GM19035 (cell line): ENCODE results near the gene MAN2A1.
"Not testable (repeated sequence)": the region's sequence is repeated elsewhere in the genome, so short reads cannot be mapped to it uniquely, and the experiment has no call there.

ENCODE experiments used
- ATAC-seq: cut with Tn5 transposase; IDR thresholded peaks from one replicate; pipeline ENCODE4 v1.9.1; 2021; ENCODE audit not compliant: unreplicated experiment

The MAN2A1 gene

GRCh38 chr5:109857405-109858031, 167.8 kb downstream of the MAN2A1 start:
- no peak for ATAC-seq

- ATAC-seq: no peak
Measured at GRCh38 chr5:109859537-109859936, 169.8 kb downstream of the MAN2A1 start.

DNA sequence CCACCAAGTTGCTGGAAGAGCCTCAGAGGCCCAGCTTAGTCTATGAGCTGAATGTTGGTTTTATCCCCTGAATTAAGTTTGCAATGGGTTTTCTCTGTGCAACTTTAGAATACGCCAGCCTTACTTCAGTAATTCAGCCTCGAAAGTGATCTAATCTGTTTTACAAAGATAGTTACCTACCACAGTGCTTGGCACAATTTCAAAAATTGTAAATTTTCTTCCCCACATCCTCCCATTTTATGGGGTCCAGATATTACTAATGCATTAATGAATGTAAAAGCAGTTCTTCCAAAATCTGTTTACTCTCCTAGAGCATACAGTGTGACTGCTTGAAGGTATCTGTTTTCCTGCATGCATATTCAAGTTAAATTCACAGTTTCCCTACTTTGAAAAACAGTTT, 172.6 kb downstream of the MAN2A1 start:
- ATAC-seq: no peak

GRCh38 chr5:109863752-109864151, 174.0 kb downstream of the MAN2A1 start:
- peak; percentile 63 for ATAC-seq

DNA sequence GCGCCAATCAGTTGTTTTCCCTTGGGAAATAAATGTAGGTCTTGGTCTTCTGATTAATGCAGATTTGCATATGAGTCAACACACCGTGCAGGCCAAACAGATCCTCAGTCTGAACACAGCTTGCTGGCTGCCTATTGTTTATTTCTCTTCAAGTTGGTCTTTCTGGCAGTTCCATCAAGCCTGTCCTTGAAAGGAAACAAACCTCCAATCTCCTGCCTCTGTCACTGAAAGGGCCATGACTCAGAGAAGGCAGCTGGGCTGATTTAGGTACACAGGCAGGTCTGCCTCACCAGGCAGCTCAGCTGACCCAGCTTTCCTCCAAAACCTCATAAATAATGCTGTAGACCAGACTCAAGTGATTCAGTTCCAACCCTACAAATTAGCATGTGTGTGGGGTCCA, 175.9 kb downstream of the MAN2A1 start:
- no peak for ATAC-seq

DNA sequence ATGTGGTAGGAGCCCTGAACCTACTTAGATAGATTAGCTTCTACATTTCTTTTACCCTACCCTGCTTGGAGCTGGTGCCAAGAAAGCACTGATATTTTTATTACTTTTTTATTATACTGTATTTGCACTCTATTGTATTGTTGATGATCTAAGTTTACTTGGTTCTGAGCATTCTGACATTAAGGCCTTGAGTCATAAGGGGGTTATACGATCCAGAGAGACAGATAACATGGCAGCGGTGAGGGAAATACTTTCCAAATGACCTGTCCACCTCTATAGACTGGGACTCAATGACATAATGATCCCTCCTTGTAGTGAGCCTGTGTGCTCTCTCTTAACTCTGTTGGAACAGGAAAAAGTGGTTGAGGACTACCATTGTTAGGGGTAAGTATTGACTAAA, 176.3 kb downstream of the MAN2A1 start:
- no peak for ATAC-seq

DNA sequence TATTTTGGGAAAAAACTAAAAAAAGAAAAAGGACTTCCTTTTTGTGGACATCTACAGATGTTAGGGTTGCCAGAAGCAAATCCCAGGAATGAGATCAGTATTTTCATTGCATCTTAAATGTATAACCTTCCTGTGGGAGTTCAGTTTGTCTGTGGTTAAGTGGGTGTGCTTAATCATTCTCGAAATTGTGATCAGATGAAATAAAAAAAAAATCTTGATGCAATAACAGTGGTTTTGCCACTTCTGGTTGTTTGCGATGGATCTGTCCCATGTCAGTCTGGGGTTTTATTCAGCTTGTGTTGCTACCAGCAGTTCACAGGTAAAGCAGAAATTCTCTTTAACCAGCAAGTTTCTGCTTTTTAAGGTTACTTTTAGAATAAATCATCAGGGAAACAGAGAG, 179.0 kb downstream of the MAN2A1 start:
- no peak for ATAC-seq

- ATAC-seq: no peak
Measured at GRCh38 chr5:109873687-109874086, 184.0 kb downstream of the MAN2A1 start.

- ATAC-seq: no peak
Measured at GRCh38 chr5:109874108-109874507, 184.4 kb downstream of the MAN2A1 start.

DNA sequence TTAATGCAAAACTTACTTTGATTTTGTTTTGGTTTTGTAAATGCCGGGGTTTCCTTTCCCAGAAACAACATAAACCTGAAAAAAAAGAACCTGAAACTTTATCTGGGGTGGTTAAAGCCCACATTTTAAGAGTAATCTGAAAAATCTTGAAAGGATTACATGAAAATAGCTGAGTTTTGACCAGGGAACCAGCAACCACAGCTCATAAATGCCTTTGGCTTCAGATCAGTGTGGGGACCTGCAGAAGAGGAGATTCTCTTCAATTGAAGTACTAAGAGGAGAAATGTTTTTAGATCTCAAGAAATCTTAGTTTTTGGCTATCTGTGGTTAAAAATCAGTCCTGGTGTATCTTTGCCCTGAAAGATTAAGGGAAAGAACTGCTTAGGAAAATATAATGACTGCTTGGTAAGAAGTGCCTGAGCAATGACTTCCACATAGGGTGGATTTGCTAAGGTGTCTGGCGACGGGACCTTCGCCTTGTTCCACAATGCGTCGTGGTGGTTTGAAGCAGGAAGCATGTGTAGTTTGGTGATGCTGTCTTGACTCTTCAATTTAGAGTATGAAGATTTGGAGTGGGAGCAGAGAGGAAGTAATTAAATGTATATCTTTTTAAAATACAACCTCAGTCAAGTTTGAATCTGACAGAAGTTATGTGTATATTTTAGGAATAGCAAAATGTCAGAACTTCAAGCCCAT, 186.5 kb downstream of the MAN2A1 start:
- no peak for ATAC-seq

GRCh38 chr5:109876941-109877669, 187.4 kb downstream of the MAN2A1 start:
- ATAC-seq: no peak

DNA sequence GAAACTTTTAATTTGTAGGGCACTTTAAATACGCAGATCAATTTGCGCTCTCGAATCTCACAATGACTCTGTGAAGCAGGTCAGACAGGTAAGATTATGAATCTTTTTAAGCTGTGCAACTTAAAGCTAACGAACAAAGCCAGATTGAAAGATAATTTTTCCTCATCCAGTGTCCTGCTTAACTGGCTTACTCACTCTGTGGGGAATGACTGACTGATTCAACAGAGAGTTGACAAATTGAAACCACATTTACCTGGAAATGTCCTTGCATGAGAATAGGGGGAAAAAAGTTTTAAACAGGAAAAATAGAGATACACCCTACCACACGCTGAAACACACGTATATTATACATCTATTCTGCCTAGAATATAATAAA, 187.9 kb downstream of the MAN2A1 start:
- ATAC-seq: no peak

- ATAC-seq: no peak
Measured at GRCh38 chr5:109878887-109879286, 189.2 kb downstream of the MAN2A1 start.

DNA sequence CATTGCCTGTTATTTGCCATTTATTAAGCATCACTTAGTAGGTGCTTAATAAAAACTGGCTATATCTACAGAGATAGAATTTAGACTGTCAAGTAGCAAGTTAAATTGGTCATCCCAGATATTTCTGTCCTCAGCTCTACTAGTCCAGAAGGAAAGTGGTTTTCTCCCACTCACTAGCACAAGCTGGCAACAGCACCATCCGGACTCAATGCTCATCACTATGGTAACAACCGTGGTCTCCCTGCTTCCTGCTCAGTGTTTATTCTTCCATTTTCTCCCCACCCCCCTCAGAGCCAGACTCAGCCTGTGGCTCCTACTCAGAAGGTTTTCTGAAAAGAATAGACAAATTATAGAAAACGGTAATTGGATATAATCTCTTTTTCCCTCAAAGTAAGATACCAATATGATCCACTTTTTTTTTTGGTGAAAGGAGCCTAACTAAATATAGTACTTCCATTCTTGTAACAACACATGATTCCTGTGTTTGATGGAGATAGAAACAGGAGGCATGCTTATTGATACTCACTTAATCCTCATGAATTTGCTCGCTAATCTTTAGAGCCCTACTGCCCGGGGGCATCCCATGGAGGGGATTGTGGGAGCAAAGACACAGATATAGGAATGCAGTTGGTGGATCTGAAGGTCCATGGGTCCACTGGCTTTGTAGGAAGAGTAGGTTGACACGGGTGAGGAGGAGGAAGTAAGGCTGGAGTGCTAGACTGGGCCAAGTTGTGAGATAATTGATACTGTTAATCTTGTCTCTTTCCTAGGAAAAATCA, 191.4 kb downstream of the MAN2A1 start:
- no peak for ATAC-seq

- ATAC-seq: no peak
Measured at GRCh38 chr5:109882546-109882945, 192.8 kb downstream of the MAN2A1 start.

- ATAC-seq: no peak
Measured at GRCh38 chr5:109884676-109885075, 194.9 kb downstream of the MAN2A1 start.

DNA sequence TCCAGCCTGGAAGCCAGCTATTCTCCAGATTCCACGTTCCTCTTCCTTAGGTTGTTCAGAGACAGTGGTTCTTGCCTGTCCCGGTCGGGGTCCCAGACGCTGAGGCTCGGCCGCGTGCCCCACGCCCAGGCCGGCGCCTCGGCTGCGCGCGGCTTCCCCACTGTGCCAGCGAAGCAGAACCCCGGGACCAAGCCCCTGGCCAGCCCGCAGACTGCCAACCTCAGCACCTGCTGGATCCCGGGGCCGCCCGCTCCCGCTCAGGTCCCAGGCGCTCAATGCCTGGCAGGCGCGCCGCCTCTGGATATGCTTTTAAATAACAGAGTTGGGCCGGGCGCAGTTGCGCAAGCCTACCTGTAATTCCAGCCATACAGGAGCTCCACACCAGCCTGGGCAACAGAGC, 195.5 kb downstream of the MAN2A1 start:
- ATAC-seq: no peak

GRCh38 chr5:109888989-109889388, 199.3 kb downstream of the MAN2A1 start:
- ATAC-seq: no peak

- not testable (repeated sequence) for ATAC-seq
Measured at GRCh38 chr5:109893271-109893670, 203.5 kb downstream of the MAN2A1 start.

- no peak for ATAC-seq
Measured at GRCh38 chr5:109898269-109899162, 208.8 kb downstream of the MAN2A1 start.

DNA sequence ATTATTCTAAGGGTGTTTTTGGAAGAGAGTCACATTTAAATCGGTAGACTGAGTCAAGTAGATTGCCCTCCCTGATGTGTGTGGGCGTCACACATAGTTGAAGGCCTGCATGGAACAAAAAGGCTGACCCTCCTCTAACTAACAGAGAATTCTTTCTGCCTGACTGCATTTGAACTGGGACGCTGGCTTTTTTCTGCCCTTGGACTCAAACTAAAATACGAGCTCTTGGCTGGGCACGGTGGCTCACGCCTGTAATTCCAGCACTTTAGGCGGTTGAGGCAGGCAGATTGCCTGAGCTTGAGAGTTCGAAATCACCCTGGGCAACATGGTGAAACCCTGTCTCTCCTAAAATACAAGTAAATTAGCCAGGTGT, 209.4 kb downstream of the MAN2A1 start:
- ATAC-seq: no peak
